OCI-LY7 (cell line): Measurements from ENCODE around the gene ATP1A3. TPM values are rescaled to one million over a fixed set of nuclear protein-coding genes. Genes with fewer than 3 reads are reported as not detected.
"Not testable (repeated sequence)": the region's sequence is repeated elsewhere in the genome, so short reads cannot be mapped to it uniquely, and the experiment has no call there.

Experiments used
- BruUV-seq: library from RNA; stranded (reverse); fragments of 400-500 nt; replicated peaks from 2 replicates; lab custom pipeline; 2021; lab: Mats Ljungman, UMichigan
- CTCF ChIA-PET: fragments of 300-600 bp; sonication (Branson Sonifier 250); formaldehyde crosslinking; loops from one replicate; lab custom pipeline; 2022; ENCODE audit warnings: antibody characterized with exemption; ENCODE audit not compliant: unreplicated experiment; lab: Charles Lee
- POLR2A ChIA-PET: fragments of 300-600 bp; sonication (Branson Sonifier 250); formaldehyde crosslinking; loops from one replicate; lab custom pipeline; 2022; ENCODE audit warnings: antibody characterized with exemption; lab: Charles Lee
- DNase-seq: peaks from one replicate; pipeline ENCODE4 v3.0.0-alpha.2; 2015; ENCODE audit warnings: low spot score
- H2AFZ ChIP-seq: fragments of 200-600 bp; sonication (generic), shearing (Covaris generic); 2 replicates; pipeline ENCODE4 v1.6.1; 2014; ENCODE audit warnings: mild to moderate bottlenecking, antibody characterized with exemption, low read length, moderate library complexity
- H3K27ac ChIP-seq: fragments of 200-600 bp; sonication (generic); 2 replicates; pipeline ENCODE4 v1.5.1; 2014; ENCODE audit warnings: mixed run types, low read depth, mild to moderate bottlenecking, moderate library complexity, low read length, inconsistent platforms; ENCODE audit not compliant: poor library complexity, severe bottlenecking
- H3K36me3 ChIP-seq: fragments of 200-600 bp; sonication (generic); 2 replicates; pipeline ENCODE4 v1.6.1; 2014; ENCODE audit warnings: mild to moderate bottlenecking, antibody characterized with exemption, low read length, moderate library complexity, mixed read lengths; ENCODE audit not compliant: insufficient read depth
- H3K4me1 ChIP-seq: fragments of 200-600 bp; sonication (generic); 2 replicates; pipeline ENCODE4 v1.5.1; 2014; ENCODE audit warnings: mild to moderate bottlenecking, low read length; ENCODE audit not compliant: insufficient read depth, poor library complexity, severe bottlenecking
- H3K4me2 ChIP-seq: fragments of 200-600 bp; sonication (generic); 2 replicates; pipeline ENCODE4 v1.6.1; 2014; ENCODE audit warnings: mild to moderate bottlenecking, low read length
- H3K4me3 ChIP-seq: fragments of 200-600 bp; sonication (generic); 2 replicates; pipeline ENCODE4 v1.5.1; 2014; ENCODE audit warnings: mild to moderate bottlenecking, low read depth, low read length; ENCODE audit not compliant: poor library complexity, severe bottlenecking
- H3K79me2 ChIP-seq: fragments of 200-600 bp; sonication (generic); 2 replicates; pipeline ENCODE4 v1.6.1; 2016; ENCODE audit warnings: low read depth, mild to moderate bottlenecking, low read length, moderate library complexity, mixed read lengths; ENCODE audit not compliant: insufficient read depth
- H3K9me2 ChIP-seq: fragments of 200-600 bp; sonication (generic); 2 replicates; pipeline ENCODE4 v1.6.1; 2016; ENCODE audit warnings: mild to moderate bottlenecking, low read length, mixed read lengths; ENCODE audit not compliant: insufficient read depth
- H3K9me3 ChIP-seq: fragments of 200-600 bp; sonication (generic); 2 replicates; pipeline ENCODE4 v1.6.1; 2014; ENCODE audit warnings: mild to moderate bottlenecking, mixed run types, low read length, mixed read lengths
- H4K20me1 ChIP-seq: fragments of 200-600 bp; sonication (generic); 2 replicates; pipeline ENCODE4 v1.6.1; 2014; ENCODE audit warnings: mild to moderate bottlenecking, antibody characterized with exemption, low read length, moderate library complexity, mixed read lengths; ENCODE audit not compliant: insufficient read depth
- CTCF ChIP-seq: fragments of 200-600 bp; sonication (generic); conservative IDR thresholded peaks from 2 replicates; pipeline ENCODE4 v1.5.1; 2014; ENCODE audit warnings: mild to moderate bottlenecking, antibody characterized with exemption, low read length, moderate library complexity, mixed read lengths
- EZH2phosphoT487 ChIP-seq: fragments of 200-600 bp; sonication (generic); IDR thresholded peaks from 2 replicates; pipeline ENCODE4 v1.6.1; 2018; ENCODE audit warnings: low read depth, borderline replicate concordance, mild to moderate bottlenecking, mixed run types, antibody characterized with exemption, low read length, moderate library complexity, mixed read lengths
- intact Hi-C: fragments of 100-400 bp; cut with micrococcal nuclease; formaldehyde crosslinking; loops from one replicate; pipeline ENCODE4 v1.10.0; 2022; ENCODE audit not compliant: unreplicated experiment
- total RNA-seq, 2 experiments: library from RNA; depleted of rRNA in 1 of 2; stranded (reverse); fragments of >200 nt in 1 of 2; shearing (Covaris generic) in 1 of 2; gene quantifications; 2 replicates each; pipeline ENCODE4 v1.2.3, GENCODE V29; 2014 to 2022

ATP1A3 gene
- total RNA-seq, 2 experiments from 2014 or later = 9.3 to 33.0 TPM

- no peaks in the 10 kb centered on the region for H3K4me1 ChIP-seq
- no peak overlapping the region for H3K27ac ChIP-seq
- no peaks in the 10 kb centered on the region for H4K20me1 ChIP-seq
- no peak for DNase-seq
- H3K4me3 ChIP-seq = no peak overlapping the region
- BruUV-seq = no TSS peak
- ChIA-PET POLR2A (interaction anchor here (0.8 kb wide), 1 partner anchor 10 kb away, joined by 3 read pairs; no protein-coding TSS in a partner anchor), CTCF (no interaction called here)
- no peaks in the 10 kb centered on the region for H3K36me3 ChIP-seq
- H2AFZ ChIP-seq = no peak overlapping the region
- no peak for TF ChIP-seq EZH2phosphoT487
- TF ChIP-seq CTCF = no peak
- no peaks in the 10 kb centered on the region for H3K9me2 ChIP-seq
- H3K4me2 ChIP-seq = no peak overlapping the region
- intact Hi-C loops = no loop called here
- no peaks in the 10 kb centered on the region for H3K79me2 ChIP-seq
- no peaks in the 10 kb centered on the region for H3K9me3 ChIP-seq
Measured at GRCh38 chr19:42017040-42017439, 23.0 kb upstream of the ATP1A3 start.

GRCh38 chr19:42012747-42013146, 18.7 kb upstream of the ATP1A3 start:
- H2AFZ ChIP-seq, H3K79me2 ChIP-seq, H3K36me3 ChIP-seq, H3K4me3 ChIP-seq, H3K9me2 ChIP-seq, DNase-seq, H4K20me1 ChIP-seq, H3K4me1 ChIP-seq, intact Hi-C loops, H3K4me2 ChIP-seq, H3K9me3 ChIP-seq, H3K27ac ChIP-seq, BruUV-seq, CTCF ChIA-PET: not testable (repeated sequence)
- POLR2A ChIA-PET = interaction anchor here (0.7 kb wide), 1 partner anchor 207 kb away, joined by 5 read pairs; no protein-coding TSS in a partner anchor

GRCh38 chr19:42010245-42011126, 16.5 kb upstream of the ATP1A3 start:
- TF ChIP-seq EZH2phosphoT487 = no peak
- no peak for TF ChIP-seq CTCF
- intact Hi-C loops = no loop called here
- H3K4me1 ChIP-seq = no peaks in the 10 kb centered on the region
- no peaks in the 10 kb centered on the region for H3K9me2 ChIP-seq
- no peak overlapping the region for H2AFZ ChIP-seq
- H3K79me2 ChIP-seq = no peaks in the 10 kb centered on the region
- no peaks in the 10 kb centered on the region for H3K36me3 ChIP-seq
- ChIA-PET POLR2A (interaction anchor here (0.7 kb wide), 1 partner anchor 632 kb away, joined by 3 read pairs; no protein-coding TSS in a partner anchor), CTCF (interaction anchor here (0.7 to 1.2 kb wide), 2 partner anchors 25 to 683 kb away, joined by 4 read pairs; no protein-coding TSS in a partner anchor)
- no peak overlapping the region for H3K4me3 ChIP-seq
- BruUV-seq = no TSS peak
- H3K4me2 ChIP-seq = no peak overlapping the region
- H4K20me1 ChIP-seq = no peaks in the 10 kb centered on the region
- no peaks in the 10 kb centered on the region for H3K9me3 ChIP-seq
- DNase-seq = peak; percentile 17
- H3K27ac ChIP-seq = no peak overlapping the region
